ENCODE results near the gene FHOD1. TPM values are rescaled to one million over a fixed set of nuclear protein-coding genes. Genes with fewer than 3 reads are reported as not detected.

FHOD1 gene
- total and polyA plus RNA-seq, 2 of the 13 experiments (the other 11 are each of a cell fraction or from before 2014, with no cell fraction given), result 20.0 to 20.8 TPM

- TF ChIP-seq ERF (CRISPR knock-in tag; IDR thresholded peaks at IDR 0.05) (peak; percentile 46; the same call in 1 of the 2 replicates), HDAC6 (IDR thresholded peaks at IDR 0.05; ENCODE audit: low read depth, low read length) (no peak), ZNF367 (CRISPR knock-in tag; IDR thresholded peaks at IDR 0.05; ENCODE audit: borderline replicate concordance) (no peak; the same call in 1 of the 2 replicates), MTA3 (CRISPR knock-in tag; IDR thresholded peaks at IDR 0.05) (no peak), GPBP1L1 (CRISPR knock-in tag; IDR thresholded peaks at IDR 0.05) (no peak), ZNF761 (CRISPR knock-in tag; conservative IDR thresholded peaks at IDR 0.05) (peak; percentile 88; the same call in 1 of the 2 replicates), ZIK1 (CRISPR knock-in tag; IDR thresholded peaks at IDR 0.05; ENCODE audit: borderline replicate concordance, low read depth) (peak; percentile 94), USF2 (IDR thresholded peaks at IDR 0.05; ENCODE audit: low read depth, low read length) (0 out of 2 replicates have a peak, but pooled peaks have one; percentile 14), USF2 (CRISPR knock-in tag; IDR thresholded peaks at IDR 0.05; ENCODE audit: borderline replicate concordance) (no peak), ZNF484 (CRISPR knock-in tag; IDR thresholded peaks at IDR 0.05; ENCODE audit: borderline replicate concordance, low read depth) (no peak; the same call in 1 of the 2 replicates), MED13 (CRISPR knock-in tag; IDR thresholded peaks at IDR 0.05) (peak; percentile 43; the same call in 1 of the 2 replicates), MXD3 (CRISPR knock-in tag; IDR thresholded peaks at IDR 0.05) (peak; percentile 78), ZBTB3 (CRISPR knock-in tag; IDR thresholded peaks at IDR 0.05; ENCODE audit: borderline replicate concordance, low read depth) (0 out of 2 replicates have a peak, but pooled peaks have one; percentile 84), KLF6 (CRISPR knock-in tag; IDR thresholded peaks at IDR 0.05) (0 out of 2 replicates have a peak, but pooled peaks have one; percentile 1), UBTF (CRISPR knock-in tag; IDR thresholded peaks at IDR 0.05) (no peak; the same call in 1 of the 2 replicates), NFKBIZ (CRISPR knock-in tag; IDR thresholded peaks at IDR 0.05) (peak; percentile 28; the same call in 1 of the 2 replicates), BATF2 (CRISPR knock-in tag; IDR thresholded peaks at IDR 0.05) (peak; percentile 86; the same call in 1 of the 2 replicates), ZNF331 (CRISPR knock-in tag; IDR thresholded peaks at IDR 0.05) (no peak; the same call in 1 of the 2 replicates), NR1H2 (CRISPR knock-in tag; IDR thresholded peaks at IDR 0.05; ENCODE audit: borderline replicate concordance, low read depth) (peak; percentile 51; the same call in 1 of the 2 replicates), TBL1XR1 (IDR thresholded peaks at IDR 0.05; ENCODE audit: borderline replicate concordance, low read length, partially characterized antibody) (no peak), TBX2 (CRISPR knock-in tag; IDR thresholded peaks at IDR 0.05; ENCODE audit: borderline replicate concordance) (peak; percentile 60; the same call in 1 of the 2 replicates), NR2F6 (IDR thresholded peaks at IDR 0.05) (no peak), NR2F6 (CRISPR knock-in tag; IDR thresholded peaks at IDR 0.05) (no peak)
Observed at GRCh38 chr16:67279296-67280089, 32.2 kb upstream of the FHOD1 start, which contains the start of gene PLEKHG4 (continued).
